GM12878 (cell line): ENCODE measurements around the gene TMEM26. TPM values are rescaled to one million over a fixed set of nuclear protein-coding genes. Genes with fewer than 3 reads are reported as not detected.

Experiments
- ATAC-seq: fragments of 200-7000 bp; cut with Tn5 transposase; 3 replicates; pipeline ENCODE4 v1.9.1; 2020; ENCODE audit warnings: mild to moderate bottlenecking, moderate library complexity
- BruUV-seq: library from RNA; stranded (reverse); fragments of 400-500 nt; replicated peaks from 2 replicates; lab custom pipeline; 2021; lab: Mats Ljungman, UMichigan
- CTCF ChIA-PET: fragments of 300-600 bp; sonication (Branson Sonifier 250); formaldehyde crosslinking; extraction: SDS; loops from one replicate; lab custom pipeline; 2021; ENCODE audit warnings: inconsistent platforms; lab: Yijun Ruan, JAX
- POLR2A ChIA-PET: fragments of 350-600 bp; formaldehyde crosslinking; extraction: SDS; loops from one replicate; lab custom pipeline; 2021; ENCODE audit warnings: inconsistent platforms; lab: Charles Lee
- RAD21 ChIA-PET: fragments of 300-600 bp; sonication (Branson Sonifier 250); formaldehyde crosslinking; loops from one replicate; lab custom pipeline; 2023; ENCODE audit warnings: antibody characterized with exemption; ENCODE audit not compliant: unreplicated experiment; lab: Charles Lee
- SMC1A ChIA-PET: fragments of 300-600 bp; sonication (Branson Sonifier 250); formaldehyde crosslinking; loops from one replicate; lab custom pipeline; 2023; ENCODE audit not compliant: unreplicated experiment, uncharacterized antibody; lab: Charles Lee
- DNase-seq: peaks from one replicate; pipeline ENCODE4 v3.0.0-alpha.2; 2011; ENCODE audit warnings: low read depth, low spot score
- FAIRE-seq: peaks from 3 replicates; lab custom pipeline; 2011; peaks lifted over from hg19 to GRCh38; lab: Jason Lieb, UNC
- H2AFZ ChIP-seq: 2 replicates; pipeline ENCODE4 v1.6.0; 2011; ENCODE audit warnings: low read depth, low read length, control low read depth; ENCODE audit not compliant: control insufficient read depth
- H3K27ac ChIP-seq: 2 replicates; pipeline ENCODE4 v1.5.1; 2011; ENCODE audit warnings: control low read depth; ENCODE audit not compliant: control insufficient read depth, insufficient read depth
- H3K27me3 ChIP-seq, 2 experiments: replicated peaks in 1 of 2; 2 replicates each; pipeline versions ENCODE4 v1.6.0 to v1.6.1; 2011; ENCODE audit warnings: low read length in 1 of 2; ENCODE audit not compliant: control insufficient read depth in 2 of 2, insufficient read depth in 2 of 2
- H3K36me3 ChIP-seq, 2 experiments: 2 replicates each; pipeline ENCODE4 v1.5.1; 2011; ENCODE audit warnings: low read length in 1 of 2; ENCODE audit not compliant: control insufficient read depth in 2 of 2, insufficient read depth in 2 of 2
- H3K4me1 ChIP-seq: 2 replicates; pipeline ENCODE4 v1.6.1; 2011; ENCODE audit warnings: mild to moderate bottlenecking, low read length, moderate library complexity, mixed read lengths; ENCODE audit not compliant: control insufficient read depth, insufficient read depth
- H3K4me2 ChIP-seq: 2 replicates; pipeline ENCODE4 v1.6.0; 2011; ENCODE audit warnings: control low read depth; ENCODE audit not compliant: control insufficient read depth, insufficient read depth
- H3K4me3 ChIP-seq: fragments of 200-600 bp; sonication (generic); 2 replicates; pipeline ENCODE4 v1.5.1; 2016
- H3K79me2 ChIP-seq: 2 replicates; pipeline ENCODE4 v1.6.0; 2011; ENCODE audit warnings: low read length; ENCODE audit not compliant: control insufficient read depth, insufficient read depth
- H3K9ac ChIP-seq: 2 replicates; pipeline ENCODE4 v1.8.0; 2011; ENCODE audit warnings: low read length, control low read depth, mixed read lengths; ENCODE audit not compliant: control insufficient read depth, insufficient read depth
- H3K9me3 ChIP-seq: replicated peaks from 3 replicates; pipeline ENCODE4 v1.5.1; 2011; ENCODE audit warnings: mild to moderate bottlenecking, low read length; ENCODE audit not compliant: control insufficient read depth, insufficient read depth
- H4K20me1 ChIP-seq: 2 replicates; pipeline ENCODE4 v1.6.0; 2011; ENCODE audit not compliant: control insufficient read depth, insufficient read depth
- CHD2 ChIP-seq: IDR thresholded peaks from 2 replicates; pipeline ENCODE4 v1.6.1; 2011; ENCODE audit warnings: low read depth, low read length, improper control_type of control experiment, borderline replicate concordance
- CHD4 ChIP-seq: fragments of 200-600 bp; sonication (generic); IDR thresholded peaks from 2 replicates; pipeline ENCODE4 v1.6.1; 2016; ENCODE audit warnings: mild to moderate bottlenecking
- FOXK2 ChIP-seq: fragments of 450-650 bp; IDR thresholded peaks from 2 replicates; pipeline ENCODE4 v1.6.1; 2017; ENCODE audit warnings: mild to moderate bottlenecking, moderate library complexity
- IKZF2 ChIP-seq, 2 experiments: fragments of 450-650 bp; IDR thresholded peaks; 2 replicates each; pipeline ENCODE4 v1.6.1; 2017; ENCODE audit warnings: mild to moderate bottlenecking in 2 of 2, moderate library complexity in 2 of 2
- KDM1A ChIP-seq: fragments of 200-600 bp; sonication (generic); IDR thresholded peaks from 2 replicates; pipeline ENCODE4 v1.6.1; 2016; ENCODE audit warnings: borderline replicate concordance
- MXI1 ChIP-seq: fragments of 150-350 bp; IDR thresholded peaks from 2 replicates; pipeline ENCODE4 v1.6.1; 2011; ENCODE audit warnings: low read depth, mild to moderate bottlenecking, inconsistent platforms, low read length, improper control_type of control experiment
- NBN ChIP-seq: fragments of 450-650 bp; IDR thresholded peaks from 2 replicates; pipeline ENCODE4 v1.6.1; 2016
- NR2C1 ChIP-seq: fragments of 450-650 bp; IDR thresholded peaks from 2 replicates; pipeline ENCODE4 v1.6.1; 2017; ENCODE audit warnings: antibody characterized with exemption, mild to moderate bottlenecking, moderate library complexity
- PAX5 ChIP-seq: IDR thresholded peaks from 2 replicates; pipeline ENCODE4 v1.6.1; 2011; ENCODE audit warnings: low read depth, low read length, borderline replicate concordance
- PAX8 ChIP-seq: fragments of 450-650 bp; IDR thresholded peaks from 2 replicates; pipeline ENCODE4 v1.6.1; 2017; ENCODE audit warnings: mild to moderate bottlenecking, moderate library complexity
- STAT1 ChIP-seq: fragments of 450-650 bp; conservative IDR thresholded peaks from 2 replicates; pipeline ENCODE4 v1.6.1; 2014; ENCODE audit warnings: antibody characterized with exemption, mild to moderate bottlenecking
- TBL1XR1 ChIP-seq: IDR thresholded peaks from 2 replicates; pipeline ENCODE4 v1.6.1; 2012; ENCODE audit warnings: low read depth, low read length, improper control_type of control experiment
- YY1 ChIP-seq: IDR thresholded peaks from 2 replicates; pipeline ENCODE4 v1.6.1; 2011; ENCODE audit warnings: low read depth, mild to moderate bottlenecking, low read length
- ZNF622 ChIP-seq: fragments of 450-650 bp; IDR thresholded peaks from 2 replicates; pipeline ENCODE4 v1.6.1; 2017; ENCODE audit warnings: mild to moderate bottlenecking, inconsistent platforms
- WGBS: methylation state at CpG from one replicate; pipeline ENCODE4 v1.1.6; 2016; ENCODE audit warnings: low lambda C conversion rate; ENCODE audit not compliant: insufficient replicate concordance, insufficient coverage; ENCODE audit errors: missing lambda C conversion rate; 5-methylcytosine and 5-hydroxymethylcytosine counted together
- in situ Hi-C: fragments of 300-500 bp; cut with MboI; formaldehyde crosslinking; loops from 9 replicates; pipeline ENCODE4 v1.14.3; 2018; ENCODE audit warnings: mixed read lengths
- intact Hi-C: fragments of 100-400 bp; cut with micrococcal nuclease; formaldehyde crosslinking; loops from one replicate; pipeline ENCODE4 v1.14.2; 2022; ENCODE audit not compliant: unreplicated experiment
- polyA plus RNA-seq, 11 experiments: library from polyadenylated mRNA; depleted of rRNA in 4 of 11; unstranded in 6 of 11; stranded (reverse) in 5 of 11; fragments of >200 nt; fragmentation: Nextera tagmentation in 4 of 11; fragmentation: Illumina TruSeq in 1 of 11; extraction: Ambion mirVana in 4 of 11; extraction: Trizol in 1 of 11; gene quantifications; 1 replicate in 1 of 11; 2 replicates in 10 of 11; pipeline versions ENCODE4 v1.2.1 to v1.2.3, GENCODE V29; 2011 to 2016; ENCODE audit warnings: inconsistent platforms in 2 of 11, missing spikeins in 2 of 11, low read depth in 1 of 11
- total RNA-seq, 4 experiments: library from RNA; depleted of rRNA in 3 of 4; stranded (reverse); fragments of >200 nt in 3 of 4; fragmentation: Illumina TruSeq in 1 of 4; extraction: Trizol in 1 of 4; gene quantifications; 2 replicates each; pipeline versions ENCODE4 v1.2.1 to v1.2.3, GENCODE V29; 2013 to 2021

The TMEM26 gene
- total and polyA plus RNA-seq, 10 of the 15 experiments (the other 5 are each of a cell fraction or from before 2014, with no cell fraction given): not detected

- ATAC-seq: no peak
- H3K4me1 ChIP-seq: no peaks in the 10 kb centered on the region
- no peak overlapping the region for H3K4me3 ChIP-seq
- BruUV-seq: no TSS peak
- no peaks in the 10 kb centered on the region for H3K27me3 ChIP-seq
- DNase-seq: no peak
- H2AFZ ChIP-seq: no peak overlapping the region
- H3K27ac ChIP-seq: no peak overlapping the region
- no peak overlapping the region for H3K4me2 ChIP-seq
- ChIA-PET RAD21 (no interaction called here), CTCF (no interaction called here), SMC1A (no interaction called here), POLR2A (no interaction called here)
- TF ChIP-seq YY1 (no peak), IKZF2 (IDR thresholded peaks at IDR 0.05) (no peak), NR2C1 (no peak), CHD4 (no peak)
- H3K79me2 ChIP-seq: no peaks in the 10 kb centered on the region
- H4K20me1 ChIP-seq: no peaks in the 10 kb centered on the region
- no peak for FAIRE-seq
- in situ Hi-C loops: no loop called here
- H3K36me3 ChIP-seq: no peaks in the 10 kb centered on the region
- H3K9ac ChIP-seq: no peak overlapping the region
- H3K9me3 ChIP-seq: no peaks in the 10 kb centered on the region
- intact Hi-C loops: no loop called here
Observed at GRCh38 chr10:61465171-61465496, 12.0 kb upstream of the TMEM26 start.

DNA sequence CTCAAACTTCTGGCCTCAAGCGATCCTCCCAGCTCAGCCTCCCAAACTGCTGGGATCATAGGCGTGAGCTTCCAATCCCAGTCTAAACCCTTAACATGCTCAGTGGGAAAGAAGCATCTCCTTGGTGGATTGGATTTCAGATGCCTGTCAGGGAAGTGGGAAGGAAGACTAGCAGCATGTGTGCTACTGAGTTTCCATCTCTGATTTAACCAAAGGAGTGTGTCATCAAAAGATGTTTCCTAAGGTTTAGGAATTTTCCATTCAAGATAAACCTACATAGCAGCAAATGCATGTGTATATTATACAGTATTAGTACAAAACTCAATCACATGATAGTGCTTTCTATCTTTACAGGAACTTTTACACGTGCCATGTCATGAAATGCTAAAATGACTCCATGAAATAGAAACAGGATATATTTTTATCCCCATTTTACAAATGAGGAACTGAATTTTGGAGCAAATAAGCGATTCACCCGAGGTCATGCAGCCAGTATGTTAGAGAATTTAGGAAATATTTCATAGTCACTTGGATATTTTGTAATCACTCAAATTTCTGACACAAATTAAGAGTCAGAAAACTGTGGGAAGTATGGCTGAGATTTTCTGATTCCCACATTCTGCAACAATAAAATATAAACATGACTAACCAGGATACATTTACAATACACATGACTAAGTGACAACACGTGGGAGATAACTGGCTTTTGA is 11.4 kb upstream of the TMEM26 start:
- Histone ChIP-seq H3K4me2 (no peak overlapping the region), H3K36me3 (no peaks in the 10 kb centered on the region), H4K20me1 (no peaks in the 10 kb centered on the region), H2AFZ (no peak overlapping the region), H3K9me3 (no peaks in the 10 kb centered on the region), H3K79me2 (no peaks in the 10 kb centered on the region), H3K9ac (no peak overlapping the region), H3K27ac (no peak overlapping the region), H3K4me3 (no peak overlapping the region), H3K4me1 (no peaks in the 10 kb centered on the region), H3K27me3 (no peaks in the 10 kb centered on the region)
- ATAC-seq (no peak), FAIRE-seq (no peak), DNase-seq (no peak)
- intact Hi-C loops: no loop called here
- no TSS peak for BruUV-seq
- SMC1A ChIA-PET: no interaction called here
- 9% methylated on average over 6 of the region's 6 CpGs for whole genome bisulfite sequencing
- in situ Hi-C loops: no loop called here
- CTCF ChIA-PET: no interaction called here
- RAD21 ChIA-PET: no interaction called here
- TF ChIP-seq PAX5 (no peak), MXI1 (no peak), KDM1A (no peak), TBL1XR1 (no peak), CHD2 (no peak), ZNF622 (no peak), NBN (no peak), FOXK2 (no peak), PAX8 (no peak), STAT1 (no peak)
- POLR2A ChIA-PET: no interaction called here
